NAMALWA (cell line): ENCODE data around the gene OR10W1.

Experiments used
- DNase-seq: peaks from one replicate; pipeline ENCODE4 v3.0.0-alpha.2; 2015; ENCODE audit warnings: low spot score

Gene OR10W1

DNA sequence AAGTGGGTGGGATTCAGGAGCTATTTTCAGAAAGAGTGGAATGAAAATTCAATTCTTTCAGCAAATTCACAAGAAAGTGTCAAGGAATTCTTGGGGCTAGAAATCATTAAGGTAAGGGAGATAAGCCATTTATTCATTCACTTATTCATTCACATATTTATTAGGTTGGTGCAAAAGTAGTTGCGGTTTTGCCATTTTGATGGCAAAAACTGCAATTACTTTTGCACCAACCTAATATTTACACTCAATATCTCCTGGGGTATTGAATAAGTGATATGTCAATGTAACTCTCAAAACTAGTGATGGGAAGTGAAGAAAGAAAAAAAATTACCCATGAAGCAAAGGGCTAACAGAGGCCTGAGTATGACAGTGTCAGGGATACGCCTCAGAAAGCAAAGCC lies at the start of gene OR10W1:
OR10W1 (minus strand) TSS at position 119 of the 400 bp plus-strand sequence. CDS start 402 bp downstream, outside the sequence.
- no peak for DNase-seq

DNA sequence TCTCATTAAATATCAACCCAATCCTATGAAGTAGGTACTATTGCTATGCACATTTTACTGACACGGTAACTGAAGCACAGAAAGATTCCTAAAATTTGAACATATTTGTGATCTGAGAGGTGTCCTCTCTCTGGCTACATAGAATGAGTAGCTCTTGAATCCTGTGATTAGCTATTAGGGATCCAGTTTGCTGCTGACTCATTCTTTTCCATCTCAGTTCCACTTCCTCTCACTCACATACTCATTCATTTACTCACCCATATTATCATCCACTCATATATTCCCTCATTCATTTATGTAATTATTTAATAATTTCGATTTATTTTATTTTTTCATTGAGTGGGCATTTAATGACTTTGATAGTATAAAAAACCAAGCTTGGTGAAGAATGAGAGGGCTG lies 48.1 kb upstream of the OR10W1 start:
- DNase-seq = no peak

- DNase-seq = no peak
These were observed 33.5 kb upstream of the OR10W1 start for GRCh38 chr11:58301576-58301975.

DNA sequence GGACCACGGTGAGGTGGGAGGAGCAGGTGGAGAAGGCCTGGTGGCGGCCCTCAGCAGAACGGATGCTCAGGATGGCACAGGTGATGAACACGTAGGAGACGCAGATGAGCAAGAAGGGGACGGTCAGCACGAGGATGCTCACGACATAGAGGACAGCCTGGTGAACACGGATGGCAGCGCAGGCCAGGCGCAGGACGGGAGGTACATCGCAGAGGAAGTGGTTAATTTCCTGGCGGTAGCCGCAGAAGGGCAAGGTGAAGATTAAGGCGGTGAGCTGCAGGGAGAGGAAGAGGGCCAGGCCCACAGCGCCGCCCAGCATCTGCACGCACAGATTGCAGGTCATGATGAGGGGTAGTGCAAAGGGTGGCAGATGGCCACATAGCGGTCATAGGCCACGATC lies 24.0 kb upstream of the OR10W1 start:
- no peak for DNase-seq

- DNase-seq = no peak
These were observed 21.2 kb upstream of the OR10W1 start for GRCh38 chr11:58289266-58289665.

DNA sequence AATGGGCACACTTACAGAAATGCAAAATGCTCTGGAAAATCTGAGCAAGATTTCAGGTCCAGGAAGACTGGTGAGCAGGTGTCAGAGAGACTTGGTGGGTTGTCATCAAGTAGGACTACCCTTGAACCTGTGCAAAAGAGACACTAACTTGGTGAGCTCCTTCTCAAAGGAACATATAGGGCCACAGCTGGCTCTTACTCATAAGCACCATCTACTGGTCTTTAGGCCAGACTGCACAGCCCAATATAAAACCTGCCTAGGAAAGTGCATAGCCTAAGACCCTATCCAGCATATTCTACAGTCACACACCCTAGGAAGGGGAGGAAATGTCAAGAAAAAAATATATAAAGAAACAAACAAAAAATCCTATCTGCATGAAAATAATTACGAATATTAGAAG lies 18.2 kb upstream of the OR10W1 start:
- peak; percentile 57 for DNase-seq

DNA sequence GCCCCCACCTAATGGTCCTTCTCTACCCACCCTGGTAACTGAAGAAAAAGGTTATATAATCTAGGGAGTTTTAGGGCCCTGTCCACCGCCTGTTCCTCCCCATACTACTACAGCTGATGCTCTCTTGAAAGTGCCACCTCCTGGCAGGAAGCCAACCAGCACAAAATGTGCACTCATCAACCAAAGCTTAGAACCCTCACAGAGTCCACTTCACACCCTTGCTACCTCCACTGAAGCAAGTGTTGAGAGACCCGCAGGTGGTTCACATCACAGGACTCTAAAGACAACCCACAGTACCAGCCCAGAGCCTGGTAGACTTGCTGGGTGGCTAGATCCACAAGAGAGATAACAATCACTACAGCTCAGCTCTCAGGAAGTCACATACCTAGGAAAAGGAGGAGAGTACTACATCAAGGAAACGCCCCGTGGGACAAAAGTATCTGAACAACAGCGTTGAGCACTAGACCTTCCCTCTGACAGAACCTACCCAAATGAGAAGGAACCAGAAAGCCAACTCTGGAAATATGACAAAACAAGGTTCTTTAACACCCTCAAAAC lies 17.5 kb upstream of the OR10W1 start:
- no peak for DNase-seq

DNA sequence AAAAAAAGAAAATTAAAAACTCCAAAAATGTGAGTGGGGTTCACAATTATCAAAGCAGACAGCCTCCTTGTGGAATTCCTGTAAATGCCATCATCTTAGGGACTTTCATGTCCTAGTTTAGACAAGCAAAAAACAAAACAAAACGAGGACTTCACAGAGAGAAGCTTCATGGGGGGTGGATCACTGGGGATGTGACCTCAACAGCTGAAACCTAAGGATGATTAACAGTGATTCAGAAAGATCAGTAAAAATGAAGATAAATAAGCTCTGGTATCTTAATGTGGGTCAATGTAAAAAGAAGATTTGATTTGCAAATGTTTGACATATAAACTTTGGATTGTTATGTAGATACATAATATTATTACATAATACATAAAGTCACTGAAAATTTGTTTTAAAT lies 8.1 kb upstream of the OR10W1 start:
- no peak for DNase-seq

DNA sequence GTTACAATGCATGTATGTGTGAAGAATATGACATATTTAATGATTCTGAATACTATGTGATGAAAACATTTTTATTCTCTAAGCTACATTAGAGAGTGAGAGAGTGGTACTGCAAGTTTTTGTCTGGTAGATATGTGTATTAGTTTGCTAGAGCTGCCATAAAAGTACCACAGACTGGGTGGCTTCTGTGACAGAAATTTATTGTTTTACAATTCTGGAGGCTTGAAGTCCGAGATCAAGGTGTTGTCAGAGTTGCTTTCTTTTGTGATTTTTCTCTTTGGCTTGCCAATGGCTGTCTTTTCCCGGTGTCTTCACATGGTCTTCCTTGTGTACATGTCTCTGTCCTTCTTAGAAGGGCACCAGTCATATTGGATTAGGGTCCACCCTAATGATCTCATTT lies 6.9 kb upstream of the OR10W1 start:
- no peak for DNase-seq

DNA sequence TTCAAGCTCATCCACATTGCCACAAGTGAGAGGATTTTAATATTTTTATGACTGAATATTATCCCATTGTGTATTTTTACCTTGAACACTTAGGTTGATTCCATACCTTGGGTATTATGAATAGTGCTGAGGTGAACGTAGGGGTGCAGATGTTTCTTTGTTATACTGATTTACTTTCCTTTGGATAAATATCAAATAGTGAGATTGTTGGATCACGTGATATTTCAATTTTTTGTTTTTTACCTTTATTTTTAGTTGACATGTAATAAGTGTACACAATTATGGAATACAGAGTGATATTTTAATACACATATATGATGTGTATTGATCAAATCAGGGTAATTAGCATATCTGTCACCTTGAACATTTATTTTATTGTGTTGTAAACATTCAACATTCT lies 8.1 kb downstream of the OR10W1 start:
- DNase-seq = no peak

DNA sequence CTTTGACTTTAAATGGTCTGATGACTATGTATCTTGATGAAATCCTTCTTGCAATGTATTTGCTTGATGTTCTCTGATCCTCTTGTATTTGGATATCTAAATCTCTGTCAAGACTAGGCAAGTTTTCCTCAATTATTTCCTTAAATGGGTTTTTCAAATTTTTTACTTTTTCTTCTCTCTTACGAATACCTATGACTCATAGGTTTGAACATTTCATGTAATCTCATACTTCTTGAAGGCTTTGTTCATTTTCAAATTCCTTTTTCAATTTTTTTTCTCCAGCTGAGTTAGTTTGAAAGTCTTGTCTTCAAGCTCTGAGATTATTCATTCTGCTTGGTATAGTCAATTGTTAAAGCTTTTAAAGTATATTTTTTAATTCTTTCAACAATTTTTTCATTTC lies 13.1 kb downstream of the OR10W1 start:
- DNase-seq = no peak

DNA sequence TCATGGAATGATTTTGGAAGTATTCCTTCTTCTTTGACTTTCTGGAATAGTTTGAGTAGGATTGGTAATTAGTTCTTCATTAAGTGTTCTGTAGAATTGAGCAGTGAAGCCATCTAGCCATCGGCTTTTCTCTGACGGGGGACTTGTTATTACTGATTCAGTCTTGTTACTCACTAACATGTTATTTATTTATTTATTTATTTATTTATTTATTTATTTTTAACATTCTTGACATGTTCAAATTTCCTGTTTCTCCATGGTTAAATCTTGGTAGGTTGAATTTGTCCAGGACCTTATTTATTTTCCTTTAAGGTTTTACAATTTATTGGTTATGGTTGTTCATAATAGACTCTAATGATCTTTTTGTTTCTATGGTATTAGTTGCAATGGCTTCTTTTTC lies 24.1 kb downstream of the OR10W1 start:
- no peak for DNase-seq

- no peak for DNase-seq
These were observed 40.0 kb downstream of the OR10W1 start for GRCh38 chr11:58227956-58228615.

GRCh38 chr11:58222721-58223120 lies 45.3 kb downstream of the OR10W1 start:
- no peak for DNase-seq
